Activated naive CD4-positive, alpha-beta T cell (primary cell): ENCODE data around the gene NTM.
A peak's percentile ranks its signal among the peaks of the same experiment; 100 is the strongest.
"Not testable (repeated sequence)": the region's sequence is repeated elsewhere in the genome, so short reads cannot be mapped to it uniquely, and the experiment has no call there.

Source experiments
- DNase-seq, 4 experiments: peaks; one replicate each; lab custom pipeline; 2025; lab: John Stamatoyannopoulos, UW

Gene NTM

DNA sequence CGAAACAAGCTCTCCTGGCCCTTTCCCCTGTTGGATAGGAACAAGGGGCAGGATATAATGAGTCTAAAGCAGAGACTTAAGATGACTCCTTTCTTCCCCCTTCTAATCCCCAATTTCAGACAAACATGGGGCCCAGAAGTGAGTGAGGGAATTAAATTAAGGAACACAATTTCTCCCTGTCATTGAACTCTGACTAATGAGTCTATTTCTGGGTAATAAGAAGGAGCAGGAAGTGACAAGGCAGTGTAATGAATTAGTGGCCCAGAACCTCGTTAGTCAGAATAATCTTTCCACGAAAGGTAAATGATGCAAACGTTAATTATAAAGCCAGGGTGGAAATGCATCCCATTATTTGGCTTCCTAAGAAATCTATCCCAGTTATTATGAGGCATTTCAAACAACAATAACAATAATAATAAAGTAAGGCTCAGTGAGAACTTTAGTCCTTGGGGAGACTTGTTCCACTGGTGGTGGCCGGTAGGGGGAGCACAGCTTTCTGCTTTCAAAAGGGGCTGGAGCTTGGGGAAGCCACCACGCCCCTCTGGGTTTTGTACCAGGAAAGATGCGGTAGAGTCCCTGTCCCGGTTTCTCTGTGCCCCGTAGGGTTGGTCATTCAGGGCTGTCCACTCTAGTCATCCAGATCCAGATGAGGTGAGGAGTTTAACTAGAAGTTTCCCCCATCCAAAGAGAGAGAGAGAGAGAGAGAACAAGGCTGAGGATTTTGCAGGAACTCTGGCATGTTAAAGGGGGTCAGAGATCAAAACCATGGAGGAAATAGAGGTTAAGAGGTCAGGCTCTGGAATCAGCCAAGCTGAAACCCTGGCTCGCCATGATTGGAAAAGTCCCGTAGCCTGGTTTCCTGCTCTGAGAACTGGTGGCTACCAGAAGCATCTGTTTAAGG is 298.3 kb downstream of the NTM start:
- peak in 1 of 4 experiments; percentile 20 for DNase-seq

DNA sequence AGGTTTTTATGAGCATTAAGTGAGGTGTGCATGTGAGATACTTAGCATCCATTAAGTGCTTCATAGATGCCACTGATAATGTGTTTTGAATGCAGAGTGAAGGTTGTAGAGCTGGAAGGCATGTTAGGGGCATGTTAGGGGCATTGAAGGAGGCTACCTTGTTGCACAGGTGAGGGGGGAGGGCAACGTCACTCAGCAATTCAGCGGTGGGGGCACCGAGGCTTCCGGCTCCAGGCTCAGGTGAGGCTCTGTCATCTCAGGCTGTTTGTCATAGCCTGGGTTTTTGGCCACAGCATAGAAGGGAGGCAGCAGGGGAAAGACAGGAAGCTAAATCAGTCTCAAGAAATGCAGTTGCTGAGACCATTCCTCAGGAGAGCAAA is 299.0 kb downstream of the NTM start:
- no peak for DNase-seq

DNA sequence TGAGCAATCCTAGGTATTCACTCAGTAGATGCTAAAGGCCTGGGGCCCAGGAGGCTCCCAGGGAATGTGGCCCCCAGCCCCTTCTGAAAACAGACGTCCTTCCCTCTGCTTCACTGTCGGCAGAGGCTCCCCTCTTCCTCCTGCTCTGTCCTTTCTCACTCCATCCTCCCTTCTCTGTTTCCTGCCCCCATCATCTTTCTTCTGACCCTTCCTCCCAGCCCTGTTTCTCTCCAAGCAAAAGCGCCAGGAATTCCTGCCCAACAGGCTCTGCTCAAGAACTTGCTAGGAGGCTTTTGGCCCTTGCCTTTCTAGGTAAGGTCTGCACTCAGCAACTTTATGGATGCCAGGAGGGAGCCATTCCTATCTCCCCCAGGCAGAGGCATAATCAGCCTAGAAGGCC is 300.5 kb downstream of the NTM start:
- no peak for DNase-seq

DNA sequence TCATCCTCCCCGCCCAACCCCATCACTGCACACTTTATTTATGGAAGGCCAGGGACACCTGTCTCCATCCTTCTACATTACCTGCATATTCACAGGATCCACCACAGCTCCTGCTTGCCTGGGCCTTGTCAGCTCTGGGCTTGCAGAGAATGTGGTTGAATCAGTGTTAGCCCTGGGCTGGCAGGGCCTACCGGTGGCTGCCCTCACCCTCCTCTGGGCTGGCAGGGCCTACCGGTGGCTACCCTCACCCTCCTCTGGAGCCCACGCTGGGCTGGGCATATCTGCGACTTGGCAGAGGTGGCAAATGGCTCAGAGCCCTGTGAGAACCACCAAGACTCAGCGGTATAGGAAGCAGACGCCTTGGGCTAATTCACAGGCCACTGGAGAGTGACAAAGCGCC is 300.9 kb downstream of the NTM start:
- no peak for DNase-seq

DNA sequence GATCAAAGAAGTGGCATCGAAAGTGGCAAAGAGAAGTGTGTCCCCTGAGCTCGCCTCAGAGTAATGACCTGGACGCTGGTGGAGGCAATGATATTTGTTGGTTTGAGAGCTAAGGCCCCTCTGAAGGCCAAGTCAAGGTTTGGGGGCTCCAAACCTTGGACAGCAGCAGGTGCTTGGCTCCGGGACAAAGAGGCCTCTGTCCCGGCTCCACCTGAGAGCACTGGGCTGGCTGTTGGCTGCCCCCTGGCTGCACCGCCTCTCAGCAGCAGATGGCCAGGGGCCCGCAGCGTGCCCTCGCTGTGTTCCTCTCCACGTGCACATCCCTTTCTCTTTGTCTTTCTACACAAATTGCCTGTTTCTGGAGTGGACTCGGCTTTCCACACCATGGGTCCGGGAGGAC is 301.3 kb downstream of the NTM start:
- DNase-seq: no peak

DNA sequence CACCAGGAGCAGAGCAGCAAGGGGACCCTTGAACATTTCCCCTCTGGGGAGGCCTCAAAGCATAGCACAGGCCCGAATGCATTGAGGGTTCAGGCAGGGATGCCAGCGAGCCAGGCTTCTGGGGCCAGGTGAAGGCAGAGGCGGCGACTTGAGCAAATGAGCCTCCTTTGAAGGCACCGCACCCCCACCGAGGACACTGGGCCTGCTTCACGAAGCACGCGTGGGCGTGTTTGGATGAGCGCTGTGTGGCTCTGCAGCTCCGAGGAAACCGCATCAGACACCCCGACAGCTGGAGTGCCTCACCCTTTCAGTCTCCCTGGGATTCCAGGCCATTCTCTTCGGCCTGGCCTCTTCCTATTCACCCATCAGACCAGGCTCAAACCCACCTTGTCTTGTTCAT is 301.8 kb downstream of the NTM start:
- DNase-seq: no peak

DNA sequence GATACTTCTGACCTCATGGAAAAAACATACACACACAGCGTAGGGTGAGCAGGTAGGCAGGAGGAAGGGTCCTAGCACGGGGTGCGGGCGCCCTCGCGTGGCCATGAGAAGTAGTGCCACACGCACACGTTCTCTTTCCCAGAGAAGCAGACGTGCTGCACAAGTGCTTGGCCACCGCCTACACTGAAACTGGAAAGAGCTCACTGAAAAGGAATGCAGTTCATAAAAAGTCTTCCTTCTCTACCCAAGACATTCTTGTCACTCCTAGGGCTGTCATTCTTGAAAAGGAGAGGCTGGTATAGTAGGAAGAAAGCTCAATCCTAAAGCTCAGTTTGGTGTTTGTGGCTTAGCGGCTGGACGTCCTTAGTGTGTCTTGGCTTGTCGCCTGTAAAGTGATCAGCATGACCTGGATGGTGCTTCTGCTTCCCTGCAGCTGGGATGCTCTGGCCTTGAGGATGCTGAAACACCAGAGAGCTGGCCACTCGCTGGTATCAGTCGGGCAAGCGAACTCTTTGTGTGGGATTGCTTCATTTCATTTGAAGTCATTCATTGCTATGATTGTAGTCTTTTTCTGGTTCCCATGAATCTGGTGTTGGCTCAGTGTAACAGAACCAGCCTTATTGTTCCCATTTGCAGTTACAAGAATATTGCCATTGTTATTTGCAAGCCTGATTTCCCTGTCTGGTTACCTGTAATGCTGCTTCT is 303.8 kb downstream of the NTM start:
- no peak for DNase-seq

DNA sequence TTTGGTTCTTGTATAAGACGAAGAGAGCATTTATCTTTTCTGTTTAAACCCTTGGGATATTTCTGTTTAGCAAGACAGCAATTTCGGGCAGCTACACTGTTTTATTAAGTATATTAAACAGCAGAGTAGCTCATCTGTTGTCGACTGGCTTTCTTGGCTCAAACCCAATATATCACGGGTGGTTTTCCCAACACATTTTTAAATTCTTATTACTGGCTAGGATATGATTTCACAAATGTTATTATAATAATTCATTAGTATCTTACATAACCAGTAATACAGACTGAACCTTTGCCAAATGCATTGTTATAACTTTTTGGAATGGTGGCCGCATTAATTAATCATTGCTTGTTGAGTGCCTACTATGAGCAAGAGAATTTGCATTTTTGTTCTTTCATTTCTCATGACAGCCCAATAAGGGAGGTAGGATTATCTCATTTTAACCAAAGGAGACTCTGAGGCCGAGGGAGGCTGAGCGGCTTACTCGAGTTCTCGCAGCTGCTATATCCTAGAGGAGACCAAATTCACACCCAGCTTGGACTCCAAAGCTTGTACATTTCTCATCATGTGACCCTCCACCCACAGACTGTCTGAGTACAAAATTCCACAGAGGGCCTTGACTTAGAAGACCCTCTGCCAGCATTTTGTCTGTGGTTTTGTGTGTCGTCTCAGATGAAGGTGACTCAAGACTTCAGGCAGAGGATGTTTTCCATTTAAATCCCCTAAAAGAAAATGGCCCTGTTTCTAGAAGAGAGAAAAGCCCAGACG is 304.9 kb downstream of the NTM start:
- no peak for DNase-seq

DNA sequence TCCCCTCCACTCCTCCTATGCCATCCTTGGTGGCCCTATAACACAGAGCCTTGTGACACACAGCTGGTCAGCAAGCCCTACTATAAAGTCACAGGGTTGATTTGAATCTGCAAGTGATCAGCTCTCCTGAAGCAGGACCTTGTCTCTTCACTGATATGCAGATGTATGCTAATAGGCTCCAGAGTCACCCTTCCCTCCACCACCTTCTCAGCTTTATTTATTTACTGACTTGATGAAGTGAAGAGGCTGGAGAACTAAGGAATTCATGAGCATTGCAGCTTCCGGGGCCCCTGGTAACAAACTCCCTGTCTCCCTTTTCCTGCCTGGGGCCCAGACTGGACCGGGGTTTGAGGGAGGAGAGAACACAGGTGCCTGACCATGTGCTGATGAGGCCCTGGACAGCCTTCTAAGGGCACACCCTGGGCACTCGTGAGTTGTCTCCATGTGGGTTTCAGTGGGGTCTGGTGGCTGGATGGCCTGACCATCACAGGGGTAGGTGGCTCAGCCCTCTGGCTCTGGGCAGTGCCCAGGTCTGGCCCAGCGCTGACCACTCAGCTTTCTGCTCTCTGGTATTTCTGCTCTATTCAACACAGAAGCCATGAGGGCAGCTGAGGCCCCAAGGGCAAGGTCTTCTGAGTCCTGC is 307.5 kb downstream of the NTM start:
- no peak for DNase-seq

DNA sequence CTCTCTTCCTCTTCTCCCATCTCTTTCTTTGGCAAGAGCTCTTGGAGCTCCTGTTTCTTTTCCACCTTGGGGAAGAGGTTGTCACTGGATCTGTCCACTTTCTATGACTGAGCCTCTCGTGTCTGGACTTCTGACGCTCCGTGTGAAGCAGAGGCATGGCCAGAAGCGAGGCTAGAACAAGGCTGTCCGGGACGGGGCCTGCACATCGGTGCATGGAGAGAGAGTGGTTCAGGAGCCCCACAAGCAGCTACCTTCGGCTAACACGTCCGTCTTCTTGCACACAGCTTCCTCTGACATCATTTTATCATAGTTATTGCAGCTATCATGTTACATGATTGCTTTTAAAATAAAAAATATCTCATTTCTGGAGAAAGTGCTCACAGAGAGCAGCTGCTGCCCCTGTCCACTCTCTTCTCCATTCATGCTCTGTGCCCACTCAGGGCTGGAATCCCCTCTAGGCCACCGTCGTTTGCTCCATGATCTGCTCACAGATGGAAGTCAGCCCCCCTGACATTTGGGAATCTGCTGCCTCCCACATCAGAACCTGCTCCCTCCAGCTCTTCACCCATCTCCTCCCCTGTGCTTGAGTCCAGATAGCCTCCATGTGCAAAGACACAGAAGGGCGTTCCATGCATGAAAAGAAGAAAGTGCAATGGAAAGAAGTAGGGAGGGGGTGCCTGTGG is 308.4 kb downstream of the NTM start:
- no peak for DNase-seq

DNA sequence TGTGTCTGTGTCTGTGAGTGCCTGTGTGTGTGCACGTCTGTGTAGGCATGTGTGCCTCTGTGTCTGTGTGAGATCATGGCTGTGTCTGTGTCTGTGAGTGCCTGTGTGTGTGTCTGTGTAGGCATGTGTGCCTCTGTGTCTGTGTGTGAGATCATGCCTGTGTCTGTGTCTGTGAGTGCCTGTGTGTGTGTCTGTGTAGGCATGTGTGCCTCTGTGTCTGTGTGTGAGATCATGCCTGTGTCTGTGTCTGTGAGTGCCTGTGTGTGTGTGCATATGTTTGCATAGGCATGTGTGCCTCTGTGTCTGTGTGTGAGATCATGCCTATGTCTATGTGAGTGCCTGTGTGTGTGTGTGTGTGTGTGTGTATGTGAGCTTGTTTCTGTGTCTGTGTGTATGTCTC is 310.0 kb downstream of the NTM start:
- DNase-seq: not testable (repeated sequence)

DNA sequence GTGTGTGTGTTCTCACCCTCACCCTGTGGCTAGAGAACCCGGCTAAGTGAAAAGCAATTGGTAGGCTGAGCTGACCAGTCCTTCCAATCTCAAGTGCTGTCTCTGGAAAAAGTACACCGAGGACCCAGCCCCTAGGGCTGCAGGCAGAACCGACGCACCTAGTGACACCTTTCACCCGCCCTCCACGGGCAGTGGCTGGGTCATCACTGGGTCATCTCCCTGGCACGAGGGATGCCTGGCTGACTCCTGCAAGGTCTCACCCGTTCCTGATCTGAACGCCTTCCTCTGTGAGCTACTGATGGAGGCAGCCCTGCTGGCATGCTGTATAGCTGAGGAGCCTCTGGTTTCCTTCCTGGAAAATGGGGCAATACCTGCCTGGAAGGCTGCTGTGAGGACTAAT is 311.5 kb downstream of the NTM start:
- no peak for DNase-seq

DNA sequence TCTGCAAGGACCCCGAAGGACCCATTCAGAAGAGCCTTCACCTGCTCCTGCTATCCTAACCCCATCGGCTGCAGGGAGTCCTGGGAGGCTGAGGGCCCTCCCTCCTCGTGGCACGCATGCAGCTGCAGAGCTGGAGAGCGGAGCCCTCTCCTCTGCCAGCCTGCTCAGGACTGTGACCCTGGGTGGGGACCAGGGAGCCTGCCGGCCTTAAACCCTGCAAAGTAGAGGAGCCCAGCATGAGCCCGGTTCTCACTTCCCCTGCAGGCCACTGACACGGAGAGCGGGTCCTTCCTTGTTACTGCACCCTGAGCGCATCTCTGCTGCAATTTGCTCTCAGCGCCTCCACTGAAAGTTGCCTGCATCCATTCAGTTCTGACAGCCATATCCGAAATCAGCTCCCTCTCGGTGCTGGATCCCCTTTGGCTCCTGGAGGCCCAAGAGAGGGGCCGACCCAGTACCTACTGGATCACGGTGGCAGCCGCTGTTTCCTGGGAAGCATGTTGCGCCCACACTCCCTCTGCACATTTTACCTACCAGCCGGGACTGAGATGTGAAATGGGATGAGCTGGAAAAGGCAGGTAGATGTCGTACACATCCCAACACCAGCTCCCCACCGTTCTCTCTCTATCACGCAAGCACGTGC is 312.1 kb downstream of the NTM start:
- DNase-seq: no peak

DNA sequence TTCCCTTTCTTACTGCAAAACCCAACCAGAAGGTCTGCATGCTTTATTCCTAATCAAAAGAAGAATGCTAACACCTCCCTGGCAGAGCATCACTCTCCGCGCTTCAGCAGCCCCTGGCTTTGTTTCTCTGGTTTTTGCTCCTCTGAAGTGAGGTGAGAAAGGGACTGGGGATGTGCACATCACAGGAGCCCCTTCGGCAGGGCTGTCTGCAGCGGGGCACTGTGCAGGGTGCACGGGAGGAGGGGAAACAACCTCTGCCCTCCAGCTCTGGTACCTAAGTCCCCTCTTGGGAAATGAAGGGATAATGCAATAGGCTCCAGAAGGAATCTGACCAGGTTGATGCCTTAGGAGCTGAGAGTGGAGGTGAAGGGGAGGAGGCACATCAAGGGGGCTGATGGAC is 312.7 kb downstream of the NTM start:
- no peak for DNase-seq

DNA sequence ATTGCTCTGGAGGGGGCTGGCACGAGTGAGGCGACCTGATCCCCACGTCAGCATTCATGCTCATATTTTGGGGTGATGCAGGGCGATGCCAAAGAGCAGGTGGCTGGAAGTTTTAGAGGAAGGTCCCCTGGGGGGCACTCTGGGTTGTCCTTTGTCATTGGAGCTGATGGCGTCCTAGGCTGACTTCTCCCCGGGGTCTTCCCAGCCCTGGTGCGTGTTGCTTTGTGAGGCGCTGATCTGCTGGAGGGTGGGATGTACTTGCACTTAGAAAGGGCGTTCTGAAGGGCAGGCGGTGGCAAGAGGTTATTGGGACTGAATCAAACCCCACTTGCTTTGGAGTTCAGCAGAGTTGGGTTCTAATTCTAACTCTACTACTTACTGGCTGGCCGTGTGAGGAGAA is 313.3 kb downstream of the NTM start:
- DNase-seq: no peak

DNA sequence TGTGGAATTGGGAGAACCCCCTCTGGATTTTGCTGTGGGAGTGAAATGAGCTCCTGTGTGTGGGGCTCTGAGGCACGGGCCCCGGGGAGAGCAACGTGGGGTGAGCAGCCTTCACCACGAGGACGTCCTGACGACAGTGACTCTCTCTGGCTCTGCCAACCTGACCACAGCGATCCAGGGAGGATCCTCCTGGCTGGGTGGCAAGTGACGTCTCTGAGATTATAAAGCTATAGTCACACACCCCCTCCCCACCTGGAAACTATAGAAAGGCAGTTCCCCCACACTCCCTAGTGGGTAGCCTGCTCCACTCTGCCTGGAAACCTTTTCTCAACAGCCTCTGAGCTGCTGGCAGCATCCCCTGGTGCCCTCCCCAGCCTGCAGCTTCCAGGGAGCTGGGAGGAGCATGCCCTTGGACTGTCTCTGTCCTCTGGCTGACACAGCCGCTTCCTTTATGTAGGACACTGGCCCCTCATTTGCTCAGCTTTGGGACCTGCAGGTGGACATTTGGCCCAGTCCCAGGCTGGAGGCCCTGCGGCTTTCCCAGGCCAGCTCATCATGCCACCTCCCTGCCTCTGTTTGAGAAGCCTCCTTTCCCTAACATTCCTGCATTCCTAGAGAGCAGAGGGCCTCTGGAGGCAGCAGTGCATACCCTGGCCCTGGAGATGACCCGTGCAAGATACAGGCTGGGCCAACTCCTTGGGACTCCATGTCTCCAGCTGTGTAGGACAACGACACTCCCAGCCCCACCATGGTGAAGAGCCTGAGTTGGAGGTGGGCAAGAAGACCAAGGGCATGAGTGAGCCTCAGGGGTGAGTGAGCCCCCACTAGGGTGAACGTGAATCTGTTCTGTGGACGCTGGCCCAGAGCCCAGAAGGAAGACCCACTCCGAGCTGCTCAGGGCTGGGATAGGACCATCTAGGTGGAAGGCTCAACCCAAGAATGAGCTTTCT is 314.0 kb downstream of the NTM start:
- DNase-seq: no peak

DNA sequence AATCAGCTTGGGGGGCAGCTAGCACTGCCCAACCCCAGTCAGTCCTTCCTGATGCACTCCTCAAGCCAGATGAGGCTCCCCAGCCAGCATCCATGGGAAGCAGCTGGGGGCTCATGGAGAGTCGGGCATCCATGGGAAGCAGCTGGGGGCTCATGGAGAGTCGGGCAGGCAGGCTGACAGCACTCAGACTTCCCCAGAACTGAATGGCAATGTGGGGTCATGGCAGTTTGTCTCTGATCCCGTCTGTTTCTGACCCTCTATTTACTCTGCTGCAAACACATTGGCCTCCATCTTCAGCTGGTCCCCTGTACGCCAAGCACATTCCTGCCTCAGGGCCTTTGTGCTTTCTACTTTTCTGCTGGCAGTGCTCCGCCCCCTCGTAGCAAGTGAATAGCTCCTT is 314.8 kb downstream of the NTM start:
- DNase-seq: no peak

DNA sequence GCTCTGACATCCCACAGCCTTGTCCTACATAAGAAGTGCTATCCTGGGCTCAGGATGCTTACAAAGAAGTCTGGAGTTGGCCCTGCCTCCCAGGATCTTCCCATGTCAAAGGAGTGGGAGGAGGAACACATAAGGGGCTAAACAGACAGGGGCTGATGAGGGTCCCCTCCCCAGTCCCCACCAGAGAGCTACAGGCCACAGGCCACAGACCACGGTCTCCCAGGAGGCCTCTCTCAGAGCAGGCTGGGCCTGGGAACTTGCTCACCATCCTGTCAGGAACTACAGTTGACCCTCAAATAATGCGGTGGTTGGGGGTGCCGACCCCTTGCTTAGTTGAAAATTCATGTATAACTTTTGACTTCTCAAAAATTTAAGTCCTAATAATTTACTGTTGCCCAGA is 315.5 kb downstream of the NTM start:
- DNase-seq: no peak

DNA sequence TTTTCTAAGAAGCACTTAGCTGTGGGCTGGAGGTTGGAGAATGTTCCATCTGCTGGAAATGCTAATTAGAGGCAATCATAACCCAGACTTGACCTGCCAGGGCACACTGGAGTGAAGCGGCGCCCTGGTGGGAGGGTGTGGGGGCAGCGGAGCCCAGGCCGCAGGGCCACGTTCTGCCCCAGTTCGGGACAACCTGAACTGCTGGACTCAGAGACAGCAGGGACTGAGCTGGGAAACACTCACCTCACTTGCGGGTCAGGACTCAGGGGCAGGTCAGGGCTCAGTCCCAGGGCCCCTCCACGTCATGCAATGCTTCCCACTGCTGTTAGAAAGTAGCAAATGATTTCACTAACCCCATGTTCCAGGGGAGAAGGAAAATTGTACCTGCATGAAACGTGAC is 316.4 kb downstream of the NTM start:
- DNase-seq: no peak
